ENCODE results near the gene SF3A2.

Gene SF3A2

GRCh38 chr19:2226840-2227360 is 9.7 kb upstream of the SF3A2 start:
- no peak for DNase-seq (ENCODE audit: low spot score)

- no peak for DNase-seq (ENCODE audit: low spot score)
Measured at GRCh38 chr19:2227415-2228156, 9.0 kb upstream of the SF3A2 start.

GRCh38 chr19:2228157-2229030 is 8.2 kb upstream of the SF3A2 start:
- no peak for DNase-seq (ENCODE audit: low spot score)

- no peak for DNase-seq (ENCODE audit: low spot score)
Measured at GRCh38 chr19:2229103-2230032, 7.3 kb upstream of the SF3A2 start.

GRCh38 chr19:2230033-2230531 is 6.5 kb upstream of the SF3A2 start:
- DNase-seq (ENCODE audit: low spot score): no peak

GRCh38 chr19:2230807-2231533 is 5.7 kb upstream of the SF3A2 start:
- no peak for DNase-seq (ENCODE audit: low spot score)

GRCh38 chr19:2231621-2232221 is 4.9 kb upstream of the SF3A2 start:
- no peak for DNase-seq (ENCODE audit: low spot score)

GRCh38 chr19:2232286-2233151 is 4.1 kb upstream of the SF3A2 start:
- DNase-seq (ENCODE audit: low spot score): no peak

GRCh38 chr19:2233601-2234280 is 2.9 kb upstream of the SF3A2 start:
- DNase-seq (ENCODE audit: low spot score): no peak

GRCh38 chr19:2234996-2235380 is 1.6 kb upstream of the SF3A2 start:
- no peak for DNase-seq (ENCODE audit: low spot score)

GRCh38 chr19:2235381-2236063 is 1.1 kb upstream of the SF3A2 start:
- DNase-seq (ENCODE audit: low spot score): peak; percentile 56

GRCh38 chr19:2236064-2236313 is 635 bp upstream of the SF3A2 start:
- no peak for DNase-seq (ENCODE audit: low spot score)

- no peak for DNase-seq (ENCODE audit: low spot score)
Measured at GRCh38 chr19:2237051-2237868, 636 bp downstream of the SF3A2 start.

GRCh38 chr19:2237869-2238153 is 1.2 kb downstream of the SF3A2 start:
- no peak for DNase-seq (ENCODE audit: low spot score)

GRCh38 chr19:2239173-2239572 is 2.5 kb downstream of the SF3A2 start:
- DNase-seq (ENCODE audit: low spot score): no peak

GRCh38 chr19:2239771-2240770 is 3.4 kb downstream of the SF3A2 start:
- no peak for DNase-seq (ENCODE audit: low spot score)
